A549 (cell line): ENCODE measurements around the gene POPDC2.

Experiments
- EP300 ChIP-seq, 2 experiments: fragments of >200 bp; sonication (Bioruptor Twin); formaldehyde crosslinking; IDR thresholded peaks; 2 replicates in 1 of 2; 3 replicates in 1 of 2; pipeline ENCODE4 v1.6.1; 2016 to 2017
- NR3C1 ChIP-seq: fragments of >200 bp; sonication (Bioruptor Twin); formaldehyde crosslinking; IDR thresholded peaks from 3 replicates; pipeline ENCODE4 v1.6.1; 2017
- POLR2A ChIP-seq: IDR thresholded peaks from 2 replicates; pipeline ENCODE4 v1.6.1; 2012; ENCODE audit warnings: mild to moderate bottlenecking, low read length
- SREBF2 ChIP-seq: fragments of 450-650 bp; IDR thresholded peaks from 2 replicates; pipeline ENCODE4 v1.6.1; 2014; ENCODE audit warnings: mild to moderate bottlenecking, moderate library complexity
- ZC3H11A ChIP-seq: fragments of 450-650 bp; IDR thresholded peaks from 2 replicates; pipeline ENCODE4 v1.6.1; 2014; ENCODE audit warnings: antibody characterized with exemption, mild to moderate bottlenecking
- TF ChIP-seq, protein P1 (sequence below): fragments of 150-350 bp; IDR thresholded peaks from 2 replicates; pipeline ENCODE4 v1.6.1; 2014; ENCODE audit warnings: low read depth, mild to moderate bottlenecking, low read length
- TF ChIP-seq, protein P2 (sequence below): fragments of >200 bp; sonication (Bioruptor Twin); formaldehyde crosslinking; IDR thresholded peaks from 3 replicates; pipeline ENCODE4 v1.5.1; 2016
- TF ChIP-seq, protein P3 (sequence below): IDR thresholded peaks from 2 replicates; pipeline ENCODE4 v1.6.1; 2012

DNA sequence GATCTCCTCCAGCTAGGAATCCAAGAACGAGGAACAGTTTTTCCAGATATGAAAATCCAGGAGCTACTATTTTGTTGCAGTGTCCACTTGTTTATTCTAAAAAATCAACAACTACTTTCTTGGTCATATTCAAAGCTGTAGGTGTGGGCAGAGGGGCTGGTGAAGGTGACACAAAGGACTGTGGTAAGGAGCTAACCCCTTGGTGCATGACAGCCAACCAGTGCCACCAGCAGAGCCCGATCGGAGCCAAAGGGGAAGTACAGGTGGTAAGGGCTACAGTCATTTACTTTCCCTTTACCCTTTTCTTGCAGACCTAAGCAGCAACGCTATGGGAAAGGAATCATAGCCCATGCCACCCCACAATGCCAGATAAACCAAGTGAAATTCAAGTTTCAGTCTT lies 32.0 kb downstream of the POPDC2 start:
- TF ChIP-seq POLR2A = no peak
- no peak for TF ChIP-seq ZC3H11A
- TF ChIP-seq, protein P1, sequence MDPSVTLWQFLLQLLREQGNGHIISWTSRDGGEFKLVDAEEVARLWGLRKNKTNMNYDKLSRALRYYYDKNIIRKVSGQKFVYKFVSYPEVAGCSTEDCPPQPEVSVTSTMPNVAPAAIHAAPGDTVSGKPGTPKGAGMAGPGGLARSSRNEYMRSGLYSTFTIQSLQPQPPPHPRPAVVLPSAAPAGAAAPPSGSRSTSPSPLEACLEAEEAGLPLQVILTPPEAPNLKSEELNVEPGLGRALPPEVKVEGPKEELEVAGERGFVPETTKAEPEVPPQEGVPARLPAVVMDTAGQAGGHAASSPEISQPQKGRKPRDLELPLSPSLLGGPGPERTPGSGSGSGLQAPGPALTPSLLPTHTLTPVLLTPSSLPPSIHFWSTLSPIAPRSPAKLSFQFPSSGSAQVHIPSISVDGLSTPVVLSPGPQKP = no peak
- TF ChIP-seq, protein P2, sequence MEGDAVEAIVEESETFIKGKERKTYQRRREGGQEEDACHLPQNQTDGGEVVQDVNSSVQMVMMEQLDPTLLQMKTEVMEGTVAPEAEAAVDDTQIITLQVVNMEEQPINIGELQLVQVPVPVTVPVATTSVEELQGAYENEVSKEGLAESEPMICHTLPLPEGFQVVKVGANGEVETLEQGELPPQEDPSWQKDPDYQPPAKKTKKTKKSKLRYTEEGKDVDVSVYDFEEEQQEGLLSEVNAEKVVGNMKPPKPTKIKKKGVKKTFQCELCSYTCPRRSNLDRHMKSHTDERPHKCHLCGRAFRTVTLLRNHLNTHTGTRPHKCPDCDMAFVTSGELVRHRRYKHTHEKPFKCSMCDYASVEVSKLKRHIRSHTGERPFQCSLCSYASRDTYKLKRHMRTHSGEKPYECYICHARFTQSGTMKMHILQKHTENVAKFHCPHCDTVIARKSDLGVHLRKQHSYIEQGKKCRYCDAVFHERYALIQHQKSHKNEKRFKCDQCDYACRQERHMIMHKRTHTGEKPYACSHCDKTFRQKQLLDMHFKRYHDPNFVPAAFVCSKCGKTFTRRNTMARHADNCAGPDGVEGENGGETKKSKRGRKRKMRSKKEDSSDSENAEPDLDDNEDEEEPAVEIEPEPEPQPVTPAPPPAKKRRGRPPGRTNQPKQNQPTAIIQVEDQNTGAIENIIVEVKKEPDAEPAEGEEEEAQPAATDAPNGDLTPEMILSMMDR = no peak
- TF ChIP-seq, protein P3, sequence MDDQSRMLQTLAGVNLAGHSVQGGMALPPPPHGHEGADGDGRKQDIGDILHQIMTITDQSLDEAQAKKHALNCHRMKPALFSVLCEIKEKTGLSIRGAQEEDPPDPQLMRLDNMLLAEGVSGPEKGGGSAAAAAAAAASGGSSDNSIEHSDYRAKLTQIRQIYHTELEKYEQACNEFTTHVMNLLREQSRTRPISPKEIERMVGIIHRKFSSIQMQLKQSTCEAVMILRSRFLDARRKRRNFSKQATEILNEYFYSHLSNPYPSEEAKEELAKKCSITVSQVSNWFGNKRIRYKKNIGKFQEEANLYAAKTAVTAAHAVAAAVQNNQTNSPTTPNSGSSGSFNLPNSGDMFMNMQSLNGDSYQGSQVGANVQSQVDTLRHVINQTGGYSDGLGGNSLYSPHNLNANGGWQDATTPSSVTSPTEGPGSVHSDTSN = no peak
- TF ChIP-seq NR3C1 = no peak
- no peak for TF ChIP-seq EP300 (IDR thresholded peaks at IDR 0.05)
- TF ChIP-seq SREBF2 = no peak
